Heart left ventricle (tissue), 16 donors: ENCODE measurements around the gene SEPTIN1. TPM values are rescaled to one million over a fixed set of nuclear protein-coding genes. Genes with fewer than 3 reads are reported as not detected.

ENCODE experiments used
- ATAC-seq, 4 donors: fragments of 200-7000 bp; cut with Tn5 transposase; one replicate each; pipeline ENCODE4 v1.9.1; 2020 to 2022; ENCODE audit warnings: moderate library complexity in 4 of 4, mild to moderate bottlenecking in 3 of 4, moderate number of reproducible peaks in 1 of 4
- DNase-seq, 5 donors: peaks; one replicate each; pipeline ENCODE4 v3.0.0-alpha.2; 2020
- H3K27ac ChIP-seq, 12 donors: fragments of 200-600 bp; sonication (generic) in 4 of 12; one replicate each; pipeline versions ENCODE4 v1.5.0 to v1.8.0; 2016 to 2022; ENCODE audit warnings: mild to moderate bottlenecking in 2 of 12
- H3K27me3 ChIP-seq, 9 donors: fragments of 200-600 bp; sonication (generic) in 2 of 9; one replicate each; pipeline versions ENCODE4 v1.5.1 to v1.8.0; 2016 to 2022; ENCODE audit warnings: mild to moderate bottlenecking in 3 of 9
- H3K36me3 ChIP-seq, 9 donors: fragments of 200-600 bp; sonication (generic) in 2 of 9; one replicate each; pipeline versions ENCODE4 v1.5.0 to v1.8.0; 2018 to 2022; ENCODE audit warnings: mild to moderate bottlenecking in 2 of 9
- H3K4me1 ChIP-seq, 12 donors: fragments of 200-600 bp; sonication (generic) in 4 of 12; one replicate each; pipeline versions ENCODE4 v1.5.0 to v1.8.0; 2016 to 2022; ENCODE audit warnings: mild to moderate bottlenecking in 3 of 12
- H3K4me3 ChIP-seq, 12 donors: fragments of 200-600 bp; sonication (generic) in 4 of 12; one replicate each; pipeline versions ENCODE4 v1.5.0 to v1.8.0; 2017 to 2022; ENCODE audit warnings: mild to moderate bottlenecking in 9 of 12, moderate library complexity in 4 of 12
- H3K9me3 ChIP-seq, 12 donors: fragments of 200-600 bp; sonication (generic) in 4 of 12; one replicate each; pipeline versions ENCODE4 v1.5.0 to v1.8.0; 2016 to 2022; ENCODE audit warnings: mild to moderate bottlenecking in 1 of 12
- POLR2A ChIP-seq, 2 donors: fragments of 450-650 bp; IDR thresholded peaks; one replicate each; pipeline ENCODE4 v1.6.1; 2017; ENCODE audit warnings: antibody characterized with exemption in 2 of 2, mild to moderate bottlenecking in 2 of 2, moderate library complexity in 2 of 2
- WGBS, 4 donors: extraction: QIAGEN DNeasy Blood & Tissue Kit in 2 of 4; methylation state at CpG; one replicate each; pipeline versions ENCODE4 v1.1.5 to v1.1.7; 2013 to 2018; 5-methylcytosine and 5-hydroxymethylcytosine counted together
- intact Hi-C, 10 donors: fragments of 100-400 bp; cut with DNase I; formaldehyde crosslinking; loops; one replicate each; pipeline versions ENCODE4 v1.11.1 to v1.14.2; 2022
- polyA plus RNA-seq, 2 donors: library from polyadenylated mRNA; stranded (reverse); fragments of 200-250 nt; gene quantifications; one replicate each; pipeline ENCODE4 v1.2.3, GENCODE V29; 2013
- total RNA-seq, 9 donors: library from RNA; depleted of rRNA in 2 of 9; stranded (reverse); fragments of >200 nt in 2 of 9; fragmentation: NEBNext Ultra II Directional in 3 of 9; extraction: Animal tissue kit (Norgen Biotek cat#: 25700) in 3 of 9; gene quantifications; one replicate each; pipeline versions ENCODE4 v1.1.0 to v1.2.4, GENCODE V29; 2016 to 2023
- TF ChIP-seq, protein P1 (sequence below), 12 donors: fragments of 200-600 bp; sonication (generic) in 4 of 12; IDR thresholded peaks; one replicate each; pipeline versions ENCODE4 v1.5.0 to v1.8.0; 2018 to 2022; ENCODE audit warnings: antibody characterized with exemption in 12 of 12, mild to moderate bottlenecking in 5 of 12
- donor health status: ischemic (EF 13 %, LVEDD 7.1; RV severe dilation, severe dysfunction).
- donor health status: healthy with polysubstance abuse.
- donor health status: DM: no; HTN: yes; CAD: no.
- donor health status: DM: no; HTN: no; CAD: no.
- donor health status: ischemic (EF 25% LVEDD 6.9; RV normal size, moderate dysfunction).
- donor health status: ischemic (EF 25% LVEDD 5.7; RV mildly dilated, moderate dysfunction).
- donor health status: healthy.
- donor health status: DM: yes; HTN: yes; CAD: no.
- donor health status: ischemic (EF 35%, LVEDD 5.7; RV mildly dilated, moderate dysfunction).
- donor health status: nonischemic (EF 11% LVEDD 7.7; RV severe dilation, severe dysfunction).
- donor health status: DM: yes; HTN: yes; CAD: no.
- donor health status: PGD.
- donor health status: ischemic (EF 29% LVEDD 5.4; RV normal size, mild dysfunction).
- donor health status: nonischemic (EF 23%, LVEDD 6.1; RV moderate dilation, normal function).

The SEPTIN1 gene
- total and polyA plus RNA-seq, 11 donors = 0.44 to 9.2 (median 1.5) TPM; not detected in 1

DNA sequence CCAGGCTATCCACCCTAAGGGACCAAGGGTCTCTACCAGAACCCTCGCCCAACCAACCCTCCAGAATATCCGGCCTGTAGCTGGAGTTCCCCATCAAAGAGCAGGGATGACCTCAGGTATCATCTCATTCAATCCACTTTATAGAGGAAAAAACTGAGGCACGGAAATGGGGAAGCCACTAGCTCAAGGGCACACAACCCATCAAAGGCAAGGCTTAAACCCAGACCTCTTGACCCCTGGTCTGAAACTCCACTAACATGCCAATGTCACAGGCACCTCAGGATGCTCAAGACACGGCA, 13.6 kb downstream of the SEPTIN1 start:
- intact Hi-C loops = loop anchor here in 5 of 10 donors (1.0 to 5.0 kb wide), 3 partner anchors 12 to 39 kb away; partner anchors contain the start of gene ZNF771 (in 2 of the 5)
- 5 to 9% (median 6%) methylated on average over 3 to 4 of the region's 4 CpGs for WGBS, 4 donors
- TF ChIP-seq, protein P1, sequence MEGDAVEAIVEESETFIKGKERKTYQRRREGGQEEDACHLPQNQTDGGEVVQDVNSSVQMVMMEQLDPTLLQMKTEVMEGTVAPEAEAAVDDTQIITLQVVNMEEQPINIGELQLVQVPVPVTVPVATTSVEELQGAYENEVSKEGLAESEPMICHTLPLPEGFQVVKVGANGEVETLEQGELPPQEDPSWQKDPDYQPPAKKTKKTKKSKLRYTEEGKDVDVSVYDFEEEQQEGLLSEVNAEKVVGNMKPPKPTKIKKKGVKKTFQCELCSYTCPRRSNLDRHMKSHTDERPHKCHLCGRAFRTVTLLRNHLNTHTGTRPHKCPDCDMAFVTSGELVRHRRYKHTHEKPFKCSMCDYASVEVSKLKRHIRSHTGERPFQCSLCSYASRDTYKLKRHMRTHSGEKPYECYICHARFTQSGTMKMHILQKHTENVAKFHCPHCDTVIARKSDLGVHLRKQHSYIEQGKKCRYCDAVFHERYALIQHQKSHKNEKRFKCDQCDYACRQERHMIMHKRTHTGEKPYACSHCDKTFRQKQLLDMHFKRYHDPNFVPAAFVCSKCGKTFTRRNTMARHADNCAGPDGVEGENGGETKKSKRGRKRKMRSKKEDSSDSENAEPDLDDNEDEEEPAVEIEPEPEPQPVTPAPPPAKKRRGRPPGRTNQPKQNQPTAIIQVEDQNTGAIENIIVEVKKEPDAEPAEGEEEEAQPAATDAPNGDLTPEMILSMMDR (IDR thresholded peaks at IDR 0.05) = no peak
- TF ChIP-seq POLR2A (IDR thresholded peaks at IDR 0.05) = no peak
- H3K4me1 ChIP-seq = peaks cover 0 to 63% (median 42%) of the 10 kb centered on the region in 12 donors
- H3K36me3 ChIP-seq = peaks cover 0 to 33% (median 22%) of the 10 kb centered on the region in 9 donors
- no peaks in the 10 kb centered on the region for H3K27me3 ChIP-seq
- H3K9me3 ChIP-seq = no peaks in the 10 kb centered on the region
- peak overlapping the region; percentile 78 to 99 (median 91) for H3K4me3 ChIP-seq
- DNase-seq = no peak
- ATAC-seq = no peak
- peak overlapping the region in 10 of 12 donors; percentile 78 to 91 (median 84) for H3K27ac ChIP-seq

DNA sequence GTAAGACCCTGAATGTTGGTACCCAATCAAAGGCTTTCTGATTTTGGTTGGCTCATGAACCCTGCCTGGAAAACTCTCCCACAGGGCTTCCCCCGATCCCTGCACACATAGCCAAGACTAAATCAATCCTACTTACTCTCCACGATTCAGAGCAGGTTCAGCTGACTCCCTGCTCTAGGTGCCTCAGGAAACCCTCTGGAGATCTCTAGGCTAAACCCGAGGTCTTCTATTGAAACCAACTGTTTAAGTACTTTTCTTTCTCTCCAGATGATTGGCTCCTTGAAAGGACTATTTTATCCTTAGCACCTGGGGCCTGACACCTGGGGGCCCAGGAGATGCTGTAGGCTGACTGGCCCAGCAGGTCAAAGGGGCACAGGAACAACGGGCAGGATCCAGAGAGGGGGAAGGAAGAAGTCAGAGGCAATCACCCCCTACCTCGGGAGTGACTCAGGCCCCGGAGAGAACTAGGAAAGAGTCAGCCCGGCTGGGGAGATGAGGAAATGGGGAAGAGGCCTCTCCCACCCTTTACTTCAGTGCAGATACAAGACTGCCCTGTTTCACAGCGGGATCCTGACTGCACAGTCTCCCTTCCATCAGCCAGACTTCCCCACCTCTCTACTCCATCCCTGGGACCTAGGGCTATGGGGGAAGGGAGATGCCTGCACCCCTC, 14.1 kb downstream of the SEPTIN1 start:
- Histone ChIP-seq H3K27ac (peak overlapping the region in 9 of 12 donors; percentile 14 to 91 (median 81)), H3K9me3 (no peaks in the 10 kb centered on the region), H3K4me1 (peaks cover 0 to 63% (median 42%) of the 10 kb centered on the region in 12 donors), H3K27me3 (no peaks in the 10 kb centered on the region), H3K36me3 (peaks cover 0 to 37% (median 25%) of the 10 kb centered on the region in 9 donors), H3K4me3 (peak overlapping the region; percentile 78 to 99 (median 91))
- ATAC-seq = no peak
- WGBS, 4 donors = 2 to 4% (median 3%) methylated on average over 7 to 8 of the region's 8 CpGs
- DNase-seq = peak in 2 of 5 donors; percentile 41 to 48
- TF ChIP-seq, protein P1 (IDR thresholded peaks at IDR 0.05) = no peak
- TF ChIP-seq POLR2A (IDR thresholded peaks at IDR 0.05) = no peak
- intact Hi-C loops = loop anchor here in 5 of 10 donors (1.0 to 5.0 kb wide), 3 partner anchors 12 to 39 kb away; partner anchors contain the start of gene ZNF771 (in 2 of the 5)

DNA sequence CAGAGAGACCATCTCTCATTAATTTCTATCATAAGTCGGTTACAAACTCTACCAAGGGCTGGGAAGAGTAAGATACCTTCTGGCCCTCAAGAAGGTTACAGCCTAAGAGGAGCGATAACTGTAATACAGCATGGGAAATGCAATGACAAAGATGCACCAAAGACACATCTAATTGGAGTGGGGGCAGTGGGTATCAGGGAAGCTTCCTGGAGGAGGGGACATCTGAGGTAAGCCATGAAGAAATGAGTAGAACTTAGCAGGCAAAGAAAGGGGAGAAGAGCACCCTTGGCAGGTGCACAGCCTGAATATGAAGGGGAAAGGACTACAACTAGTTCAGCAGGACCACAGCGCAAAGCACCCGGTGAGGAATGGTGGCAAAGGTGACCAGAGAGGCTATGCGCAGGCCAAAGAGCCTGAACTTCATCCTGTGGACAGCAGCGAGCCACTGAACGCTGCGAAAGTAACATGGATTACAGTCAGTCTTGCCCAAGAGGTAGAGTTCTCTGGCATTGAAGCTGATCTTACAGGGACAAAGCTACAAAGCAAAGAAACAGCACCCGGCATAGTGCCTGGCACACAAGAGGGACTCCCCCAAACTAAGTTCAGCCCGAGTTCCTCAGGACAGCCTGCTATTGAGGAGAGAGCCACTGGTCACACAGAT, 14.9 kb downstream of the SEPTIN1 start:
- ATAC-seq (no peak), DNase-seq (peak in 1 of 5 donors; percentile 25)
- Histone ChIP-seq H3K27ac (peak overlapping the region in 7 of 12 donors; percentile 78 to 91 (median 81)), H3K9me3 (no peaks in the 10 kb centered on the region), H3K36me3 (peaks cover 0 to 45% (median 32%) of the 10 kb centered on the region in 9 donors), H3K4me1 (peaks cover 0 to 61% (median 41%) of the 10 kb centered on the region in 12 donors), H3K27me3 (no peaks in the 10 kb centered on the region), H3K4me3 (peak overlapping the region in 10 of 12 donors; percentile 83 to 99 (median 91))
- 64 to 74% (median 66%) methylated on average over 9 to 10 of the region's 10 CpGs for WGBS, 4 donors
- TF ChIP-seq, protein P1 (IDR thresholded peaks at IDR 0.05) = no peak
- no peak for TF ChIP-seq POLR2A (IDR thresholded peaks at IDR 0.05)
- intact Hi-C loops = loop anchor here in 5 of 10 donors (1.0 to 5.0 kb wide), 3 partner anchors 11 to 40 kb away; partner anchors contain the start of gene ZNF771 (in 2 of the 5)

DNA sequence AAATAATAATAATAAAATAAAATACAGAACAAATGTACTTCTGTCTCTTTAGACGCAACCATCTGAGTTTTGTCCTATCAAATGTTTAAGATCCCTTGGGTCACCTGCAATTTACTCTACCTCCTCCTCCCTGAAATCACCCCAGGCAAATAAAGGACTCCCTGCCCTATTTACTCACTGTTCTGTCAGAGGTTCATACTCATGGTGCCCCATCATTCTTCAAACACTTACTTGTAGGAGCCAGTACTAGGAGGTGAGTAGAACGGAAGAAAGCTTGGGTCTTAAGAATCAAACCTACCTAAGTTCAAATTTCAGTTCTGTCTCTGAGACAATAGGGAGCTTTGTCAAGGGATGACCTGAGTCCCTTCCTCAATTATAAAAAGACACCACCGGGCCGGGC, 15.8 kb downstream of the SEPTIN1 start:
- ATAC-seq = no peak
- Histone ChIP-seq H3K27ac (no peak overlapping the region), H3K27me3 (no peaks in the 10 kb centered on the region), H3K9me3 (no peaks in the 10 kb centered on the region), H3K4me3 (no peak overlapping the region), H3K4me1 (peaks cover 0 to 52% (median 38%) of the 10 kb centered on the region in 12 donors), H3K36me3 (peaks cover 0 to 55% (median 40%) of the 10 kb centered on the region in 9 donors)
- intact Hi-C loops = loop anchor here in 4 of 10 donors (5.0 kb wide), 2 partner anchors 36 to 41 kb away; partner anchors contain the start of gene ZNF771 (in 2 of the 4)
- WGBS, 4 donors = 75 to 85% (median 84%) methylated on average over 4 of the region's 4 CpGs
- TF ChIP-seq, protein P1 (IDR thresholded peaks at IDR 0.05) = no peak
- TF ChIP-seq POLR2A (IDR thresholded peaks at IDR 0.05) = no peak
- no peak for DNase-seq
